OCI-M2 (cell line): ENCODE results near the gene PHLDA3.
"Not testable (repeated sequence)": the region's sequence is repeated elsewhere in the genome, so short reads cannot be mapped to it uniquely, and the experiment has no call there.

ENCODE experiments used
- DNase-seq: peaks from one replicate; lab custom pipeline; 2025; ENCODE audit not compliant: unreplicated experiment; lab: John Stamatoyannopoulos, UW

Gene PHLDA3

DNA sequence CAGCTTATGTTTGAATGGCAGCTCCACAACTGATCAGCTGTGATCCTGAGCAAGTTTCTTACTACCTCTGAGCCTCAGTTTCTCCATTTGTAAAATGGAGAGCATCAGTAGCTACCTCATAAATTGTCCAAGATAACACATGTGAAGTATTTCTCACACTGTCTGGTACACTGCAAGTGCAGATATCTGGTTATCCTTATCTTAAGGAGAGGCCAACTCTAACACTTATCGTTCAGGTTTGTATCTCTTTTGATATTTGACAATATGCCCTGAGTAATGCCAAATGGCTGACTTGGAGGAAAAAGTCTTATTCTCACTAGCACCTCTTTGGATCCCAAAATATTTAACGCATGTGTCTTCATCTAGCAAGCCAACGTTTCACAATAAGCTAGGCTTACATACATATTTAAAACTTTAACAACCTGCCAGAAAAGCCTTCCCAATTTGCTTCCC is 35.2 kb upstream of the PHLDA3 start:
- DNase-seq: no peak

DNA sequence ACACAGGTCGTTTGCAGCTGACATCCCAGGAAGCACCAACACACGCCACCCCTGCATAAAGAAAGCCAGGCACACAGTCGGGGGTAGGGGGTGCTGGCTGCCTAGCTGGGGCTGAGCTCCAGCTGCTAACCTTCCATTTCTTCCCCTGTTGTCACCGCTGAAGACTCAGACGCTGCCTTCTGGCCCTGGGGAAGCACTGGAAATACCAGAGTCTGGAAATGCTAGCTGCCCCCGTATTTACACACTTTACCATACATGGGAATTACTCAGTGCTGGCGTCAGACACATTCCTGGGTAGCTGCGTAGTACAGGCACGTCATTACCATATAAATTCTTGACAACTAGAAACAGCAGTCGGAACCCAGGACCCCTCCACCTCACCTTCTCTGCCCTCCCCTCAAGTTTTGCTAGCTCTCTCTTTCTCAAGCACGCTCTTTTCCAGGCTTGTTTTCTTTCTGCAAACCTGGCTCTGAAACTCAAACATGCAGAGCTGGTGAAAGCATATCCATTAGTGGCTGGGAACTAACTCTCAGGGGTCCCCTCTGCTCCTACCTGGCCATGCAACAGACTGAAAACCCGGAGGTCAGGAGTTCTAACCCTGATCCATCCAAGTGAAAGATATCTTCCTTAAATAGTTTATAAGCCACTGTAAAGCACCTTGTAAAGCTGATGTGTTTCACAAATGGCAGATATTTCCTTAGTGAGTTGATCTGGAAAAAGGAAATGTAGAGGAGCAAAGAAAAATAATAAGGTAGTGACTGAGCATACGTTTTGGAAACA is 34.6 kb upstream of the PHLDA3 start:
- no peak for DNase-seq

DNA sequence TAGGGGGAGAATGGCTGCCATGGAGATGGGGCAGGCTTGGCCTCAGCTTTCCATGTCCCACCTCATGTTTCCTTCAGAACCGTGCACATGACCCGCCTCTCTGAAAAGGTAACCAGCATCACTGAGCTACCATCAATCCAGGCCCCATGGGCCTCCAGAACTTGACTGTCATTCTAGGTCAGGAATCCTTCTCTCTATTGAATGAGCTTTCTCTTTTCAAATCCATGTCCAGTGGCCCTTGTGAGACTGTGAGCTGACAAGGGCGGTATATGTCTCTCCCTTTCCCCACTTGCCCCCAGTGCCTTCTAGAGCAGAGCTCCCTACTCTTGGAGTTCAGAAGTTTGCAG is 33.5 kb upstream of the PHLDA3 start:
- DNase-seq: no peak

DNA sequence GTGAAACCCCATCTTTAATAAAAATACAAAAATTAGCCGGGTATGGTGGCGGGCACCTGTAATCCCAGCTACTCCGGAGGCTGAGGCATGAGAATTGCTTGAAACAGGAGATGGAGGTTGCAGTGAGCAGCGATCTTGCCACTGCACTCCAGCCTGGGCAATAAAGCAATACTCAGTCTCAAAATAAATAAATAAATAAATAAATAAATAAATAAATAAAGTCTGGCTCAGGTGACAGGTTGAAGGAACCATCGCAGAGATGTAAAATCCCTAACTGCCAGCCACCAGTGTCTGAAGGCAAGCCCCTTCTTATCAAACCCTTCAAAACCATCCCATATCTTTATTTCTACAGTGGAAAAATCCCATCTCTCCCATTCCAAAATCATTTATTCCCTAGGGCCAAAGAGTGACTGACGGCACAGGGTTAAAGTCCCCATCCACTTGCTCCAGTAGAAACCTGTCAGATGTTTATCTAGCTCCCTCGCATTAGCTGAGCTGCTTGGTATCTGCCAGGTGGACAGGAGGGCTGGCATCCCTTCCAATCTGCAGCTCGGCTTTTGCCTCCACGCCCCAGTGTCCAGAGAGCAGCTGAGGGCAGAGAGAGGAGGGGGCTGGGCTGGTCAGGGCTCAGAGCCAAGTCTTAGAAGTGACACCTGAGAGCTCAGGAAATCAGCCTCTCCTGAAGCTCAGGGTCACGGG is 33.0 kb upstream of the PHLDA3 start:
- DNase-seq: no peak

- DNase-seq: no peak
Observed at GRCh38 chr1:201501144-201501543, 32.2 kb upstream of the PHLDA3 start.

DNA sequence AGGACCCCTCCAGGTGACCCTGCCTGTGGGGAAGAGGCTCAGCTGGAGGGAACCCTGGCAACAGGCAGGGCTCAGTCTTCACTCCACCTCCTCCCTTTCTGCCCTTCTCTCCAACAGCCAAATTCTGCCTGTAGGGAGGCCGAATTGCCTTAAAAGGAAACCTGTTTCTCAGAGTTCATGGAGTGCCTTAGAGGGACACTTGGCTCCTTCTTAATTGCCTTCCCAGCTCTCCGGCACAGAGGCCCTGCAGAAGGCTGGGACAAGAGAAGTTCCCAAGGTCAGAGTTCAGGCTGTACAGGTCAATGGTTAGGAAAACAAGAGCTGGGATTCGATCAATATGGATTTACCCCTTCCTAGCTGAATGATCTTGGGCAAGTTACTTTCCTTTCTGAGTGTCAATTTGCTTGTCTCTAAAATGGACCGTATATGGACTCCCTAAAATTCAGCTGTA is 31.7 kb upstream of the PHLDA3 start:
- no peak for DNase-seq

GRCh38 chr1:201499795-201500669 is 31.0 kb upstream of the PHLDA3 start:
- no peak for DNase-seq

GRCh38 chr1:201499191-201499590 is 30.2 kb upstream of the PHLDA3 start:
- DNase-seq: no peak

- DNase-seq: no peak
Observed at GRCh38 chr1:201498621-201499020, 29.6 kb upstream of the PHLDA3 start.

GRCh38 chr1:201497935-201498509 is 29.0 kb upstream of the PHLDA3 start:
- DNase-seq: no peak

DNA sequence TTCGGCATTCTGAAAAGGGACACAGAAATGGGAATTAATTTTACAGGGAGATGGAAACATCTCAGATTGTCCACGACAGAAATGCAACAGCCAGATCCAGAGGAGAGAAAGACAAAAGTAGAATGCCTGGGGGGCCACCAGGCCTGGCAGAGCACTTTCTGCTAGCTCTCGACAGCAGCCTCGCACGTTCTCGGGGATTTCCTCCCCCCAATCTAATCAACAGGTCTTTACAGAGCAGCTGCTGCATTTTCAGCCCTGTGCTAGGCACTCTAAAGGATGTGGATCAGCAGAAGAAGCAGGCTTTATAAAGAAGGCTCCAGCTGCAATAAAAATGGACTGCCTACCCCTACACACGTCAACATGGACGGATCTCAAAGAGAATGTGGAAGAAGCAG is 27.3 kb upstream of the PHLDA3 start:
- DNase-seq: no peak

DNA sequence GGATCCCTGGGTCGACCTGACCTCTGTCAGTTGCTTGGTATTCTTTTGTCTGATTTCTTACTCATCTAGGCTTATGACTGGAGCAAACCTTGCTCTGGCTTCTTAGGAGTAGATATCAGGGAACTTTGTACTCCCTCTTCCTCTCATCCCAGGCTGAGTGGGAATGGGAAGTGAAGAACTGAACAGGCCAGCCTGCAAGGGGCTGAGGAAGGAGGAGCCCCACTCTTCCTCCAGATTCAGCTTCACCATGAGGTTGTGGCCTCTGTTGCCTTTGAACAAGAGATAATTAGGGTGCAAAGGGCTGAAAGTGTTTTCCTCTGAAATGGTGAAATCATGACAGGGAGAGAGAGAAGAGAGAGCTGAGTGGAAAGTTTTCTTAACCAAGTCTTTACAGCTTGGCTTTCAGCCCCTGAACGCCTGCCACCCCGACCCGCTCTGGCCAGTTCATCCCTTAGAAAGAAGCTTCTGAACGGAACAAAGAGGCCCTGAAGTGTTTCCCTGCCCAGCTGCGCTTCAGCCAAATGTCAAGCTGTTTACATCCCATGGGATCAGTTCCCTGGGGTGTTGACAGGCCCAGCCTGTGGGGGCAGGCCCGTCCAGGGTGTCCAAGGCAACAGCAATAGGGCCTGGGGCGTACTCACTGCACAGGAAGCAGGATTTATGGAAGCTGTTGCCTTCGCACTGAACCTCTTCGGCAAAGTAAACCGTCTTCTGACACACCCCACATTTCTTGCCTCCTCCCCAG is 26.7 kb upstream of the PHLDA3 start:
- no peak for DNase-seq

DNA sequence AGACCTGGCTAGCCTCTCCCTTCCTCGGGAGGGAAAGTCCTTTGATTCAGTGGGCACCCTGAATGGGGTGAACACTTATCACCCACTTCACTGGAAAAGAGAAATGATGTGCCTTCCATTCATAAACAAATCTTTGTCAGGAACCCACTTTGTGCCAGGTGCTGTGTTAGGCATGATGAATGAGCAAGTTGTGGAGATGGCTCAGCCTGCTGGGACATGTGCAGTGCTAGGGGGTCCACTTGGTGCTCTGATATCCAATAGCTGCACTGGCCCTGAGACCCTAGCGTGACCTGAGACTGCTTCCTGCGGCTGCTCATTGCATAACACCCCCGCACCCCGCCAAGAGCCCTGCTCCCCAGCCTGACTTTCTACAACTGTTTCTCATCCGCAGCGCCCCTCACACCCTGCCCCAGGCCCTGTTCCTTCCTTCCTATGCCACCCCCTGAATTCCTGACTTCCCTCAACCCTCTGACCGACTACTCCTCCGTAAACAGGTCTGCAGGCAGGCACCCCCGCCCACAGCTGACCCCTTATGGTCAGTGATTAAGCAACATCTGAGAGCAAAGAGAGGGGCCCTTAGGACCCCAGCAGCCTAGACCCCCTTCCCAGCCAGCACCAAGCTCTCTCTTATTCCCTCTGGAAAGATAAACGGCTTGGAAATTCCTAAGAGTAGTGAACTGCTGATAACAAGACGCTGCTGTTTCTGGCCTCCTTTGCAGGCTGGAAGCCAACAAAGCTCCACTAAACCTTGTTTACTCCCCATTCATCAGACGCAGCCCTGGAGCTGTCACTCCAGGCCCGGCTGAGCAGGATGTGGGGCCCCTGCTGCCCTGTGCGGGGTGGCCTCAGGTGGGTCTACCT is 25.0 kb upstream of the PHLDA3 start:
- no peak for DNase-seq

DNA sequence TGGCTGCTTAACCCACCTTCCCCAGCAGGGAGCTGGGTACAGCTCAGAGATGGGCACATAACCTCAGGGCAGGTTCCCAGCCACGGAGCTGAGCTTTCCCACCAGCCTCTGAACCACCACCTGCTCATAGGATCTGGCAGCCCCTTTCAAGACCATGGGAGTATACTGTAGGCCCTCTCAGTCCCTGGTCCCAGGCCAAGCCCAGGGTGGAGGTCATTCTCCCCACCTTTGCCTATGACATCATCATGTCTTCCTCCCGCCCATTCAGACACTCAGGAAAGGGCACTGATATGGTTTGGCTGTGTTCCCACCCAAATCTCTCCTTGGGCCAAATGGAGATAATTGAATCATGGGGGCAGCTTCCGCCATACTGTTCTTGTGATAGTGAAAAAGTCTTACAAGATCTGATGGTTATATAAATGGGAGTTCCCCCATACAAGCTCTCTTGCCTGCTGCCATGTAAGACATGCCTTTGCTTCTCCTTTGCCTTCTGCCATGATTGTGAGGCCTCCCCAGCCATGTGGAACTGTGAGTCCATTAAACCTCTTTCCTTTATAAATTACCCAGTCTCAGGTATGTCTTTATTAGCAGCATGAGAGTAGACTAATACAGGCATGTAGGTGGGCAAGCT is 24.2 kb upstream of the PHLDA3 start:
- DNase-seq: not testable (repeated sequence)

DNA sequence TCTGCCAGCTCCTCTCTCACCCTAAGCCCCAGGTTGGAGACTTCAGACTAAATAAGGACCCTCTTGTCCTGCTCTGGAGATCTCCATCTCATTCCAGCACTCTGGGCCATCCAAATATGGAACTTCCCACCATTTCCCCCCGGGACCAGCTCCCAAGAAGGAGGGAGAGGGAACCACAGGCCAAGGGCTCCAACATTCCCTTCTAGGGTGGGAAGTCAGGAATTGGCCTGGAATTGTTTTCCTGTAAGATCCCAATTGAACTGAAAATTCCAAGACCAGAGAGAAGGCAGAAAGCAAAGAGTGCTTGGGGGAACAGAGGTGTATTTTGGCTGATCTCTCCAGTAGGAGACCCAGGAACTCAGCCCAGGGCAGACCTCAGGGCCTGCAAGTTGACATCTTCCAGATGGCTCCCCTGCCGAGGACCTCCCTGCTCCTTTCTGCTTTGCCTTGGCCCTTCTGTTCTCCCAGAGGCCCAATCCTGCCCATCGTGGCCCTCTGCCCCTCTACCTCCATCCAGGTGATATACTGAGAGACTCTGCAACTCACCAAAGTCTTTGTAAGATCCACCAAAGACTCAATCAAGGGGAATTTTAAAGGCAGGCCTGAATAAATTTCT is 23.0 kb upstream of the PHLDA3 start:
- DNase-seq: no peak

- no peak for DNase-seq
Observed at GRCh38 chr1:201490708-201491131, 21.7 kb upstream of the PHLDA3 start.

DNA sequence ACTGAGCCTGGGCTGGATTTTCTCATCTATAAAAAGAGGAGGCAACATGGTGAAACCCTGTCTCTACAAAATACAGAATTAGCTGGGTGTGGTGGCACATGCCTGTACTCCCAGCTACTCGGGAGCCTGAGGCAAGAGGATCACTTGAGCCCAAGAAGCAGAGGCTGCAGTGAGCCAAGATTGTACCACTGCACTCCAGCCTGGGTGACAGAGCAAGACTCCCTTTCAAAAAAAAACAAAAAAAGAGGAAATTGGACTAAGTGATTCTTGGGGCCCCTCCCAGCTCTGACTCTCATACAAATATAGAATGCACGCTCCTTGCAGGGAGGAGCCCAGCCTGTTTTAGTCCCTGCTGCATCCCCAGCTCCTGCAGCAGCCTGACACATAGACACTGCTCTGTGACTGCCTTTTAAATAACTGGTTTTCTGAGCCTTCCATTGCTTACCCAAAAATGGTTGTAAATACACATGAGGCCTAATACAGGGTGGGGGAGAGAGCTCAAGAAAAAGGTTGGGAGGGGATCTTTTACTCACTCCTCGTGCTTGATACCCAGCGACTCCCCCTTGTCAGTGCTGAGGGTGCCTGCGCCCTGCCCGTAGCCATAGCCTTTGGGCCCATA is 20.8 kb upstream of the PHLDA3 start:
- DNase-seq: no peak
